ENCODE data around the gene HEPHL1. TPM values are rescaled to one million over a fixed set of nuclear protein-coding genes. Genes with fewer than 3 reads are reported as not detected.

Gene HEPHL1
- total RNA-seq, 1 experiment from 2014 or later = not detected

DNA sequence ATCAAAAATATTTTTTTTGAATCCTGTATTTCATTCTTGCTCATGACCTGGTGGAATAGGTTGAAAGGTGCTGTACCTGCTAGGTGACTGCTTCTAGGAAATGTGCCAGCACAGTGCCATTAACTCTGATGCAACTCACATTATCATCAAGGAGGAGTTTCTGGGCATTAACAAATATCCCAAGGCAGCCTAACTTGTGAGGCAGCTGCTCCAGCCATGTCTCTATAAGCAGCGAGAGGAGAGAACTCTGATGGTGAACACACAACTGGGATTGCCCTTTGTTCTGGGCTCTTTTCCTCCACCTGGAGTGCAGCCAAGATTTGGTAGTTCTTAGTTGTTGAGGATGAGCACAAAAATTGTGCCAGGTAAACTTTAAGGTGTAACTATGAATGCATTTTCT, 25.6 kb downstream of the HEPHL1 start:
- Histone ChIP-seq H3K79me2 (ENCODE audit: insufficient read depth, low read length) (no peaks in the 10 kb centered on the region), H2AFZ (ENCODE audit: low read depth, low read length, poor library complexity, severe bottlenecking) (no peak overlapping the region), H4K20me1 (ENCODE audit: insufficient read depth) (no peaks in the 10 kb centered on the region), H3K4me1 (ENCODE audit: control insufficient read depth in 1 of 2, insufficient read depth in 2 of 2, low read length in 2 of 2) (no peaks in the 10 kb centered on the region), H3K9ac (ENCODE audit: low read length) (no peak overlapping the region), H3K9me3 (ENCODE audit: control insufficient read depth in 1 of 2, insufficient read depth in 1 of 2, low read depth in 1 of 2, low read length in 2 of 2) (no peaks in the 10 kb centered on the region), H3K9me2 (ENCODE audit: insufficient read depth) (no peaks in the 10 kb centered on the region), H3K27me3 (ENCODE audit: insufficient read depth, low read length) (no peaks in the 10 kb centered on the region), H3K4me3 (replicated peaks in 1 of 2; ENCODE audit: low read depth in 1 of 2, low read length in 2 of 2) (no peak overlapping the region), H3K27ac (ENCODE audit: low read depth, low read length) (no peak overlapping the region), H3K36me3 (ENCODE audit: control insufficient read depth in 1 of 2, insufficient read depth in 2 of 2, low read length in 2 of 2) (no peaks in the 10 kb centered on the region), H3K4me2 (ENCODE audit: low read length) (no peak overlapping the region)
- ATAC-seq = no peak
- ChIA-PET CTCF (no interaction called here), RAD21 (ENCODE audit: low non-redundant PET in 1 of 2, low total read pairs in 2 of 2, uncharacterized antibody in 2 of 2, unreplicated experiment in 2 of 2) (no interaction called here), POLR2A (no interaction called here)
- intact Hi-C loops (cut with micrococcal nuclease) = no loop called here
- TF ChIP-seq YY1 (IDR thresholded peaks at IDR 0.05; ENCODE audit: extremely low read depth, insufficient replicate concordance, low read depth, low read length) = no peak
- no peak for TF ChIP-seq EZH2 (IDR thresholded peaks at IDR 0.05)
- TF ChIP-seq SIN3A (IDR thresholded peaks at IDR 0.05; ENCODE audit: low read depth) = no peak
- TF ChIP-seq, protein P1, sequence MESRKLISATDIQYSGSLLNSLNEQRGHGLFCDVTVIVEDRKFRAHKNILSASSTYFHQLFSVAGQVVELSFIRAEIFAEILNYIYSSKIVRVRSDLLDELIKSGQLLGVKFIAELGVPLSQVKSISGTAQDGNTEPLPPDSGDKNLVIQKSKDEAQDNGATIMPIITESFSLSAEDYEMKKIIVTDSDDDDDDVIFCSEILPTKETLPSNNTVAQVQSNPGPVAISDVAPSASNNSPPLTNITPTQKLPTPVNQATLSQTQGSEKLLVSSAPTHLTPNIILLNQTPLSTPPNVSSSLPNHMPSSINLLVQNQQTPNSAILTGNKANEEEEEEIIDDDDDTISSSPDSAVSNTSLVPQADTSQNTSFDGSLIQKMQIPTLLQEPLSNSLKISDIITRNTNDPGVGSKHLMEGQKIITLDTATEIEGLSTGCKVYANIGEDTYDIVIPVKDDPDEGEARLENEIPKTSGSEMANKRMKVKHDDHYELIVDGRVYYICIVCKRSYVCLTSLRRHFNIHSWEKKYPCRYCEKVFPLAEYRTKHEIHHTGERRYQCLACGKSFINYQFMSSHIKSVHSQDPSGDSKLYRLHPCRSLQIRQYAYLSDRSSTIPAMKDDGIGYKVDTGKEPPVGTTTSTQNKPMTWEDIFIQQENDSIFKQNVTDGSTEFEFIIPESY (IDR thresholded peaks at IDR 0.05; ENCODE audit: extremely low read depth, insufficient replicate concordance, low read length) = no peak
- DNase-seq (ENCODE audit: low read depth, low spot score) = no peak
- BruUV-seq (replicated peaks) = no TSS peak

DNA sequence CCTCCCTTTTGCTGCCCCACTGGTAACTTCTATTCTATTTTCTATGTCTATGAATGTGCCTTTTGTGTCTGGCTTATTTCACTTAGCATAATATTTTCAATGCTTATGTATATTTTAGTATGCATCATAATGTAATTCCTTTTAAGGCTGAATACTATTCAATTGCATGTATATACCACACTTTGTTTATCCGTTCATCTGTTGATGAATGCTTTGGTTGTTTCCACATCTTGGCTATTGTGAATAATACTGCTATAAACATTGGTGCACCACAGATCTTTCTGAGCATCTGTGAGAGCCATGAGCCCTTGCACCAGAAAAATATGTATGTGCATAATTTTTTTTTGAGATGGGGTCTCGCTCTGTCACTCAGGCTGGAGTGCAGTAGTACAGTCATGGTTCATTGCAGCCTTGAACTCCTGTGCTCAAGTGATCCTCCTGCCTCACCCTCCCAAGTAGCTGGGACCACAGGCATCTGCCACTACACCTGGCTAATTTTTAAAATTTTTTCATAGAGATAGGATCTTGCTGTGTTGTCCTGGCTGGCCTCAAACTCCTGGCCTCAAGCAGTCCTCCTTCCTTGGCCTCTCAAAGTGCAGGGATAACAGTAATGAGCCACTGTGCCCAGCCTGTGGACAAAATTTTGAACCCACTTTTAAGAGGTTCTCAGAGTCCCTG, 27.0 kb downstream of the HEPHL1 start:
- no peaks in the 10 kb centered on the region for H3K36me3 ChIP-seq (ENCODE audit: control insufficient read depth in 1 of 2, insufficient read depth in 2 of 2, low read length in 2 of 2)
- ChIA-PET RAD21 (ENCODE audit: low non-redundant PET in 1 of 2, low total read pairs in 2 of 2, uncharacterized antibody in 2 of 2, unreplicated experiment in 2 of 2) (no interaction called here), POLR2A (no interaction called here), CTCF (no interaction called here)
- no peak overlapping the region for H2AFZ ChIP-seq (ENCODE audit: low read depth, low read length, poor library complexity, severe bottlenecking)
- no peaks in the 10 kb centered on the region for H3K79me2 ChIP-seq (ENCODE audit: insufficient read depth, low read length)
- no peak overlapping the region for H3K9ac ChIP-seq (ENCODE audit: low read length)
- DNase-seq (ENCODE audit: low read depth, low spot score) (no peak), ATAC-seq (no peak)
- no peaks in the 10 kb centered on the region for H3K4me1 ChIP-seq (ENCODE audit: control insufficient read depth in 1 of 2, insufficient read depth in 2 of 2, low read length in 2 of 2)
- no peak overlapping the region for H3K27ac ChIP-seq (ENCODE audit: low read depth, low read length)
- intact Hi-C loops (cut with micrococcal nuclease) = no loop called here
- H3K4me2 ChIP-seq (ENCODE audit: low read length) = no peak overlapping the region
- no peaks in the 10 kb centered on the region for H4K20me1 ChIP-seq (ENCODE audit: insufficient read depth)
- no peaks in the 10 kb centered on the region for H3K9me3 ChIP-seq (ENCODE audit: control insufficient read depth in 1 of 2, insufficient read depth in 1 of 2, low read depth in 1 of 2, low read length in 2 of 2)
- no peaks in the 10 kb centered on the region for H3K9me2 ChIP-seq (ENCODE audit: insufficient read depth)
- H3K4me3 ChIP-seq (replicated peaks in 1 of 2; ENCODE audit: low read depth in 1 of 2, low read length in 2 of 2) = no peak overlapping the region
- BruUV-seq (replicated peaks) = no TSS peak
- H3K27me3 ChIP-seq (ENCODE audit: insufficient read depth, low read length) = no peaks in the 10 kb centered on the region
- TF ChIP-seq FOSL1 (IDR thresholded peaks at IDR 0.05; ENCODE audit: low read depth) = no peak
- TF ChIP-seq, protein P2, sequence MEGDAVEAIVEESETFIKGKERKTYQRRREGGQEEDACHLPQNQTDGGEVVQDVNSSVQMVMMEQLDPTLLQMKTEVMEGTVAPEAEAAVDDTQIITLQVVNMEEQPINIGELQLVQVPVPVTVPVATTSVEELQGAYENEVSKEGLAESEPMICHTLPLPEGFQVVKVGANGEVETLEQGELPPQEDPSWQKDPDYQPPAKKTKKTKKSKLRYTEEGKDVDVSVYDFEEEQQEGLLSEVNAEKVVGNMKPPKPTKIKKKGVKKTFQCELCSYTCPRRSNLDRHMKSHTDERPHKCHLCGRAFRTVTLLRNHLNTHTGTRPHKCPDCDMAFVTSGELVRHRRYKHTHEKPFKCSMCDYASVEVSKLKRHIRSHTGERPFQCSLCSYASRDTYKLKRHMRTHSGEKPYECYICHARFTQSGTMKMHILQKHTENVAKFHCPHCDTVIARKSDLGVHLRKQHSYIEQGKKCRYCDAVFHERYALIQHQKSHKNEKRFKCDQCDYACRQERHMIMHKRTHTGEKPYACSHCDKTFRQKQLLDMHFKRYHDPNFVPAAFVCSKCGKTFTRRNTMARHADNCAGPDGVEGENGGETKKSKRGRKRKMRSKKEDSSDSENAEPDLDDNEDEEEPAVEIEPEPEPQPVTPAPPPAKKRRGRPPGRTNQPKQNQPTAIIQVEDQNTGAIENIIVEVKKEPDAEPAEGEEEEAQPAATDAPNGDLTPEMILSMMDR (IDR thresholded peaks at IDR 0.05 in 2 of 3, conservative IDR thresholded peaks at IDR 0.05 in 1 of 3; ENCODE audit: borderline replicate concordance in 1 of 3, insufficient read depth in 1 of 3, low read depth in 2 of 3, low read length in 2 of 3) = no peak
- TF ChIP-seq, protein P3, sequence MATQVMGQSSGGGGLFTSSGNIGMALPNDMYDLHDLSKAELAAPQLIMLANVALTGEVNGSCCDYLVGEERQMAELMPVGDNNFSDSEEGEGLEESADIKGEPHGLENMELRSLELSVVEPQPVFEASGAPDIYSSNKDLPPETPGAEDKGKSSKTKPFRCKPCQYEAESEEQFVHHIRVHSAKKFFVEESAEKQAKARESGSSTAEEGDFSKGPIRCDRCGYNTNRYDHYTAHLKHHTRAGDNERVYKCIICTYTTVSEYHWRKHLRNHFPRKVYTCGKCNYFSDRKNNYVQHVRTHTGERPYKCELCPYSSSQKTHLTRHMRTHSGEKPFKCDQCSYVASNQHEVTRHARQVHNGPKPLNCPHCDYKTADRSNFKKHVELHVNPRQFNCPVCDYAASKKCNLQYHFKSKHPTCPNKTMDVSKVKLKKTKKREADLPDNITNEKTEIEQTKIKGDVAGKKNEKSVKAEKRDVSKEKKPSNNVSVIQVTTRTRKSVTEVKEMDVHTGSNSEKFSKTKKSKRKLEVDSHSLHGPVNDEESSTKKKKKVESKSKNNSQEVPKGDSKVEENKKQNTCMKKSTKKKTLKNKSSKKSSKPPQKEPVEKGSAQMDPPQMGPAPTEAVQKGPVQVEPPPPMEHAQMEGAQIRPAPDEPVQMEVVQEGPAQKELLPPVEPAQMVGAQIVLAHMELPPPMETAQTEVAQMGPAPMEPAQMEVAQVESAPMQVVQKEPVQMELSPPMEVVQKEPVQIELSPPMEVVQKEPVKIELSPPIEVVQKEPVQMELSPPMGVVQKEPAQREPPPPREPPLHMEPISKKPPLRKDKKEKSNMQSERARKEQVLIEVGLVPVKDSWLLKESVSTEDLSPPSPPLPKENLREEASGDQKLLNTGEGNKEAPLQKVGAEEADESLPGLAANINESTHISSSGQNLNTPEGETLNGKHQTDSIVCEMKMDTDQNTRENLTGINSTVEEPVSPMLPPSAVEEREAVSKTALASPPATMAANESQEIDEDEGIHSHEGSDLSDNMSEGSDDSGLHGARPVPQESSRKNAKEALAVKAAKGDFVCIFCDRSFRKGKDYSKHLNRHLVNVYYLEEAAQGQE (IDR thresholded peaks at IDR 0.05; ENCODE audit: low read depth) = no peak
- no peak for TF ChIP-seq ZNF274 (IDR thresholded peaks at IDR 0.05; ENCODE audit: low read depth, low read length)
- no peak for TF ChIP-seq EGR1 (IDR thresholded peaks at IDR 0.05; ENCODE audit: low read depth)
- TF ChIP-seq CBX3 (IDR thresholded peaks at IDR 0.05; ENCODE audit: low read depth) = no peak
- no peak for TF ChIP-seq EZH2phosphoT487 (IDR thresholded peaks at IDR 0.05; ENCODE audit: borderline replicate concordance)
- TF ChIP-seq POLR2A (IDR thresholded peaks at IDR 0.05; ENCODE audit: borderline replicate concordance, extremely low read depth, insufficient read depth, insufficient read length) = no peak
- TF ChIP-seq ZFX (IDR thresholded peaks at IDR 0.05) = no peak
- no peak for TF ChIP-seq SIN3A (IDR thresholded peaks at IDR 0.05; ENCODE audit: low read depth)

Measured in HCT116 (cell line).